Endothelial cell (in vitro differentiated cells): ENCODE measurements around the gene TRIM63. TPM values are rescaled to one million over a fixed set of nuclear protein-coding genes. Genes with fewer than 3 reads are reported as not detected.

Experiments
- DNase-seq: peaks from one replicate; pipeline ENCODE4 v3.0.0; 2021; ENCODE audit warnings: low spot score
- H3K27ac Mint-ChIP-seq: one replicate; pipeline ENCODE4 v1.8.0; 2021; ENCODE audit warnings: mixed read lengths, inconsistent platforms; ENCODE audit not compliant: unreplicated experiment
- H3K27me3 Mint-ChIP-seq: one replicate; pipeline ENCODE4 v1.8.0; 2021; ENCODE audit warnings: mild to moderate bottlenecking, moderate library complexity, mixed read lengths, inconsistent platforms; ENCODE audit not compliant: unreplicated experiment
- H3K36me3 Mint-ChIP-seq: one replicate; pipeline ENCODE4 v1.8.0; 2021; ENCODE audit warnings: mild to moderate bottlenecking, low read depth, mixed read lengths, inconsistent platforms; ENCODE audit not compliant: unreplicated experiment
- H3K4me1 Mint-ChIP-seq: one replicate; pipeline ENCODE4 v1.8.0; 2021; ENCODE audit warnings: mild to moderate bottlenecking, mixed read lengths, inconsistent platforms; ENCODE audit not compliant: unreplicated experiment
- H3K4me3 Mint-ChIP-seq: one replicate; pipeline ENCODE4 v1.8.0; 2021; ENCODE audit warnings: mild to moderate bottlenecking, mixed read lengths, inconsistent platforms; ENCODE audit not compliant: unreplicated experiment
- H3K9me3 Mint-ChIP-seq: one replicate; pipeline ENCODE4 v1.8.0; 2021; ENCODE audit warnings: mixed read lengths, inconsistent platforms; ENCODE audit not compliant: unreplicated experiment
- CTCF ChIP-seq: fragments of 200-600 bp; sonication (generic); IDR thresholded peaks from one replicate; pipeline ENCODE4 v1.5.0; 2021; ENCODE audit warnings: antibody characterized with exemption; ENCODE audit not compliant: unreplicated experiment
- total RNA-seq: library from RNA; stranded (reverse); fragmentation: NEBNext Ultra II Directional; extraction: Animal tissue kit (Norgen Biotek cat#: 25700); gene quantifications from one replicate; pipeline ENCODE4 v1.2.1, GENCODE V29; 2021; ENCODE audit not compliant: unreplicated experiment

Gene TRIM63
- total RNA-seq, 1 donor from 2014 or later, result not detected

DNA sequence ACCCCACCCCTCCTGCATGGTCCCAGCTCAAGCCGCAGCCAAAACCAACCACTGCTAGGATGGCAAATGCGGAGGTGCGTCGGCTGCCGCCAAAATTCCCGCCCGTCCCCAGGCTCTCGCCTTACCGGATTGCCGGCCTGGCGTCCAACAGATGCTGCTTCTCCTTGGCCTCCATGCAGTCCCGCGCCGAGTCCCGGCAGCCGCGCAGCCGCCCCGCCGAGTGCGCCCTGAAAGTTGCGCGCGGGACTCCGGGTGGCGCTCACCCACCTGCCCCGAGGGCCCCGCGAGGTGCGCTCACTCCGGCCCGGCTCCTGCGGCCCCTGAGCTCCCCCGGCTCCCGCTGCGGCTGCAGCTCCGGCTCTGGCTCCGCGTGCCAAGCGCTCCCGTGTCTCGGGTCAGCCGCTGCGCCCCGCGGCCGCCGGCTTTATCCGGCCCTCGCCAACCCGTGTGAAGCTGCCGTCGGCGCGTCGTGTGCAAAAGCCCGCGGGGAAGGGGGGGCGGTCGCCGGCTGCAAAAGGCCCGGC, 21.6 kb downstream of the TRIM63 start, which contains the start of gene SLC30A2:
Gene SLC30A2, minus strand, starts transcription at position 397 of the 524 bp plus-strand sequence. Its CDS starts 222 bp downstream, at position 175.
- Mint-ChIP-seq H3K4me1 (peaks cover 7% of the 10 kb centered on the region), H3K27me3 (peaks cover 25% of the 10 kb centered on the region), H3K27ac (no peak within 1 kb of the TSS), H3K4me3 (peak within 1 kb of the TSS; percentile 8), H3K36me3 (no peaks in the 10 kb centered on the region), H3K9me3 (no peaks in the 10 kb centered on the region)
- peak; percentile 28 for DNase-seq
- no peak for TF ChIP-seq CTCF

DNA sequence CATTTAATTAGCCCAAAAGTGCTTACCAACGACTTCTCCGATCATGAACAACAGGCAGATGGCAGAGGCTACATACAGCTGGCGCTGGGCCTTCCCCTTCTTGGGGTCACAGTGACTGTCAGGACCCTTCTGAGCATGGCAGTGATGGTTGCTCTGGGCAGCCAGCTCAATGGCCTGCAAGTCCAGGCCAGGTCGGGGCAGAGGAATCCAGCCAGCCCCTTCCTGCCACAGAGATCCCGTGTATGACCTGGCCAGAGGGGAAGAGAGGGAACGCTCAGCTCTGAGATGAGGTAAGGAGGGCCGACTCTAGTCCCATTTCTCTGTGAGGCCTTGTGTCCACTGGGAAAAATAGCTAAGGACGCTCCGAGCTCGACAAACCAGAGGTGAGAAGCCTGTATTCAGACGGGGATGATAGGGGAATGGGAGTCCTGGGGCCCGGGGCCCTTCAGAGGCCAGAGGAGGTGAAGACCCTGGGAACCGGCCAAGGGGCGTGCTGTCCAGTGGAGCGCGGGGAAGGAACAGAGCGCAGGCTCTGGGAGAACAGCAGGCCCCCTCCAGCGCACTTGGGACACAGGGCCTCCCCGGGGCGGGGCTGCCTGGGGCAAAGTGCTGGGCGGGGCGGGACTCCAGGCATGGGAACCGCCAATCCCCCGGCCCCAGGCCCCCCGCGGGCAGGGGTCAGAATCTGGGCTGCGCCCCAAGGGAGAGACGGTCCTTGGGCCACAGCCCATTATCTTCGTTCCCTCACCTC, 22.3 kb downstream of the TRIM63 start:
- Mint-ChIP-seq H3K27me3 (peaks cover 25% of the 10 kb centered on the region), H3K4me1 (peaks cover 6% of the 10 kb centered on the region), H3K36me3 (no peaks in the 10 kb centered on the region), H3K9me3 (no peaks in the 10 kb centered on the region), H3K4me3 (peak overlapping the region; percentile 8), H3K27ac (no peak overlapping the region)
- no peak for TF ChIP-seq CTCF
- DNase-seq, result no peak

GRCh38 chr1:26044414-26044813, 23.0 kb downstream of the TRIM63 start:
- H3K36me3 Mint-ChIP-seq, result no peaks in the 10 kb centered on the region
- no peak overlapping the region for H3K27ac Mint-ChIP-seq
- peaks cover 6% of the 10 kb centered on the region for H3K4me1 Mint-ChIP-seq
- H3K27me3 Mint-ChIP-seq, result peaks cover 25% of the 10 kb centered on the region
- no peak overlapping the region for H3K4me3 Mint-ChIP-seq
- DNase-seq, result no peak
- H3K9me3 Mint-ChIP-seq, result no peaks in the 10 kb centered on the region
- no peak for TF ChIP-seq CTCF

GRCh38 chr1:26043765-26044164, 23.7 kb downstream of the TRIM63 start:
- H3K4me1 Mint-ChIP-seq, result peaks cover 6% of the 10 kb centered on the region
- no peak for DNase-seq
- H3K27ac Mint-ChIP-seq, result no peak overlapping the region
- TF ChIP-seq CTCF, result no peak
- no peaks in the 10 kb centered on the region for H3K36me3 Mint-ChIP-seq
- H3K27me3 Mint-ChIP-seq, result peaks cover 26% of the 10 kb centered on the region
- no peaks in the 10 kb centered on the region for H3K9me3 Mint-ChIP-seq
- H3K4me3 Mint-ChIP-seq, result no peak overlapping the region

DNA sequence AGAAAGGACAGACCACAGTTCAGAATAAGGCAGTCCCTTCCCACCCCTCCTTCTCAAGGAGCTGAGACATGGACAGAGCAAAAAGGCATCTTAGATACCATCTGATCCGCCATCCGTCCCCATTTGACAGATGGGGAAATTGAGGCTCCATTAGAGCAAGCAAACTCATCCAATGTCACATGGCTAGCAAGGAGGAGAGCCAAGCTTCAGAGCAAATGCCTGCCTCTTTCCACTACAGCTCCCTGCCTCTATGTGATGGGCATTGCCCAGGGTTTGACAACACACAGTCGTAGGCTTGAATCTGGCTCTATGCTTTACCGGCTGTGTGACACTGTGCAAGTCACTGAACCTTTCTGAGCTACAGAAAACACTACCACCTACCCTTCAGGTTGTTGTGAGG, 25.5 kb downstream of the TRIM63 start:
- no peak overlapping the region for H3K27ac Mint-ChIP-seq

More for the DNA sequence above, 25.5 kb downstream of the TRIM63 start:
- Mint-ChIP-seq H3K36me3 (no peaks in the 10 kb centered on the region), H3K4me3 (no peak overlapping the region), H3K4me1 (peaks cover 6% of the 10 kb centered on the region), H3K9me3 (no peaks in the 10 kb centered on the region), H3K27me3 (peaks cover 20% of the 10 kb centered on the region)
- no peak for DNase-seq
- TF ChIP-seq CTCF, result no peak
